Central memory CD4-positive, alpha-beta T cell (primary cell): ENCODE data around the gene BPIFB4.
"Not testable (repeated sequence)": the region's sequence is repeated elsewhere in the genome, so short reads cannot be mapped to it uniquely, and the experiment has no call there.

Experiments used
- DNase-seq: peaks from one replicate; pipeline ENCODE4 v3.0.0; 2022
- total RNA-seq, 3 experiments: gene quantifications; one replicate each; lab custom pipeline; 2026; lab: John Stamatoyannopoulos, UW

BPIFB4 gene
- total RNA-seq: 0 reads per million in 3 experiments

DNA sequence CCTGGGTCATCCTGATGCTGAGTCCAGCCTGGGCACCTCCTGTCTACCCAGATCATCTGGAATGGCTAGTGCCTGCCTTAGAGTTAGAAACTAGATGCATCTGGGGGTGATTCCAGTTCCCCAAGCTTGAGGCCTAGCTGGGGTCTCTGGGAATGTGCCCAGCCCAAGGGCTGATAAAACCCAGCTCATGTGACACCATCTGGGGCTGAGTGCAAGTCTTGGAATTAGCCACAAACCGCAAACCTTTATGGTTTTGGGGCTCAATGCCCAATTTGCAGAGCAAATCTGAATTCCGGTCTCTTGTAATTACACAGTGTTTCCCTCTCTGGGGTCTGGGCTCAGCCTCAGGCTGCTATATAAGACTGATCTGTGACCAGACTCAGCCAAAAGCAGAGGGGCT lies at the start of gene BPIFB4:
Gene BPIFB4 (plus strand): TSS at position 385 of the 400 bp plus-strand sequence. CDS start 1,884 bp downstream, outside the sequence.
- DNase-seq: no peak

DNA sequence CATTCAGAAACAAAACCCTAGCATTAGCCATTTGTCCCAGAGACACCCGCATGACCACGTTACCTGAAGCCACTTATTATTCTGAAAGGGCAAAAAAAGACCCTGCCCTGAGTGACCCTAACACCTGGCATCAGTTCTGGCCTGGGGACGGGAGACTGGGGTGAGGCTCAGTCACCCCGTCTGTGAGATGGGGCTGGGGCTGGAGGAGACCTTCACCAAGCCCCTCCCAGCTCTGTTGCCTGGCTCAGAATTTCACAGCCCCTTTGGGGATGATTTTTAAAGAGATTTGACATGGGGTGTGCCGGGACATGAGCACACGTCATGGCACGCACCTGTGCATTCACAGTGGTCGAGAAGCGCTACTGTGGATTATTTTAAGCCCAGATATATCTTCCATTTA lies 49.4 kb upstream of the BPIFB4 start:
- DNase-seq: no peak

DNA sequence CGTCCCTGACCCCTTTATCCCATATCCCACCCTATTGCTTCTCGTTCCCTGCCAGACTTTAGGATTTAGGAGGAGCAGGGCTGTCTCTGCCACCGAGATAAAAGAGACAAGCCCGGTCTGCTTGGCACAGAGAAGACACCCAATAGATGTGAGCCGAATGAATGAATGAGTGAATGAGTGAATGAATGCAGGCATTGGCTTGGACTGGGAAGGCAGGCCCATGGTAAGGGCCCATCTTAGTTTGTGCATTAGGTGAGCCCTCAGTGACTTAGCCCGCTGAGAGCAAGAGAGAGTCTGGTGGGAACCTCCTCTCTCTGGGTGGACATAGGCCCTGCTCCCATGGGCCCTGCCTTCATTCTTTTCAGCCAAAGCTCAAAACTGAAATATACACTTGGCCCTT lies 48.9 kb upstream of the BPIFB4 start:
- DNase-seq: no peak

DNA sequence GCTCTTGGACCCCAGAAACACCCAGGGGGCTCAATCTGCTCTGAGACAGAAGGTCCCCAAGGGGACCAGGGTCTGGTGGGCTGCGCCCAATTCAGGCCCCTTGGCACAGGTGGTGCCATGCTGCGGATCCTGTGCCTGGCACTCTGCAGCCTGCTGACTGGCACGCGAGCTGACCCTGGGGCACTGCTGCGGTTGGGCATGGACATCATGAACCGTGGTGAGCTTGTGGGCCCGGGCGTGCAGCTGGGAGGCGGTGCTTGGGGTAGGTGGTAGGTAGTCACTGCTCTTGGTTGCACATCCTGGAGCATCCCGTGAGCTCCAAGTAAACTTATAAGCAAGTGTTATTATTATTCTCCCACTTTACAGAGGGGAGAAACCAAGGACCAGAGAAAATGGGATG lies 47.9 kb upstream of the BPIFB4 start, which contains the start of gene BPIFB6:
Gene BPIFB6 (plus strand): TSS at position 118 of the 400 bp plus-strand sequence. CDS start 0 bp downstream, at position 118.
- no peak for DNase-seq

DNA sequence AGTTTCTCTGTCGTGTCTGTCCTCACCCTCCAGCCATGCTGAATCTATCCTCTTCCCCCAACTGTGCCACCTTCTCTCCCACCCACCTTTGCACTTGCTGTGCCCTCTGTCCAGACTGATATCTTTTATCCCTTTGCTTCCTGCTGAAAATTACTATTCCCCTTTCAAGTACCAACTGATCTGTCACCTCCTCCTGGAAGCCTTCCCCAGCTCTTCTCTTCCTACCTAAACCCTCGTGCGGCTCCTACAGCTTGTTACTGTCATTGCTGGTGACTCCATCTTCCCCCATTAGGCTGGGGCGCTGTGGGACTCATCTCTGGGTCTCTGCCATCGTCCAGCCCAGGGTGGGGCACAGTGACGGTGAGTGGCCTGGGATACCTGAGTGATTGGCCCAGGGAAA lies 46.9 kb upstream of the BPIFB4 start:
- no peak for DNase-seq

DNA sequence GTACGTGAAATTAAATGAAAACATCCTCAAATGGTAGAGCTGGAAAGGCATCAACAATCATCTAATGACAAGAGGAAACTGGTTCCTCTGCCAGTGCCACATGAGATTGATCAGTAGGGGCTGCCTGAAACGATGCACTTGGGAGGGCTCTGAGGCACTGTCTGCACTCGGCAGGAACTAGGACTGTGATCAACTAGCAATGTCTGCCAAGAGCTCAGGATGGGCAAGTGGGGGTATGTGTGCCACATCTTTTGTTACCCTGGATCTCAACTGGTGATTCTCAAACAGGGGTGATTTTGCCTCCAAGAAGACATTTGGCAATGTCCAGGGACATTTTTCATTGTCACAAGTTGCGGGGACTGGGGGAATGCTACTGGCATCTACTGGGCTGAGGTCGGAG lies 46.1 kb upstream of the BPIFB4 start:
- no peak for DNase-seq

DNA sequence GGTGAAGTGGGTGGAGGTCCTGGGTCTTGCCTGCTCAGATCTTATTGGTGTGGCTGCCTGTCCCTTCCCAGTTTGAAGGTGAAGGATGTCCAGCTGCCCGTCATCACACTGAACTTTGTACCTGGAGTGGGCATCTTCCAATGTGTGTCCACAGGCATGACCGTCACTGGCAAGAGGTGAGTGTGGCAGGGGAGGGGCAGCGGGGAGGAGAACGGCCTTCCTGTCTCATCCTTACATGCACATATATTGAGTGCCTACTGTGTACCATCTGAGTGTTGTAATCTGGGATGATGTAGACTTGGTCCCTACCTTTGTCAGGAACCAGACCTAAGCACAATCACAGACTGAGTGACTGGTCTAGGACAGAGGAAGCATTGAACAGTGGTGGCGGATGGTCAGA lies 45.3 kb upstream of the BPIFB4 start:
- DNase-seq: no peak

DNA sequence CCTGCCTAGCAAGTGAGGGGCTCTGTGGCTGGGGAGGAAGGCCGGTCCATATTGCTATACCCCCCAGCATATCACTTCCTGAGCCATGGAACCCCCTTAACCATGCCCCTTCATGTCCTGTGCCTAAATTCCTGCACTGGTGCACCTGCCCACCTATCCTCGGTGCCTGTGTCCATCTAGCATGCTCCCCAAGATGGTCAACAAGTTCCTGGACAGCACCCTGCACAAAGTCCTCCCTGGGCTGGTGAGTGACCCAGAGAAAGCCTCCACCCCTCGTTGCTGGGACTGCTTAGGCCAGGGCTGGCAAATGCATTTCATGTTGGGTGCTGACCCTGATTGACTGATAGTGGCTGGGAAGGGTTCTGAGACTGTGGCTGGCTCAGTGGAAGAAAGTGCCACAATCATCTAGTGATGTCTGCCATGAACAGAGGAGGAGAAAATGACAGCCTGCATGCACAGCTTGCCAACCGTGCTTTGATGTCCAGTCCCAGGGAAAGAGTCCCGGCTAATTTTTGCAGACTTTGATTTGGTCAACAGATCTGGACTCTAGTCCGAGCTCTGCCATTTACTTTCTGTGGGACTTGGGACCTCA lies 44.4 kb upstream of the BPIFB4 start:
- no peak for DNase-seq

DNA sequence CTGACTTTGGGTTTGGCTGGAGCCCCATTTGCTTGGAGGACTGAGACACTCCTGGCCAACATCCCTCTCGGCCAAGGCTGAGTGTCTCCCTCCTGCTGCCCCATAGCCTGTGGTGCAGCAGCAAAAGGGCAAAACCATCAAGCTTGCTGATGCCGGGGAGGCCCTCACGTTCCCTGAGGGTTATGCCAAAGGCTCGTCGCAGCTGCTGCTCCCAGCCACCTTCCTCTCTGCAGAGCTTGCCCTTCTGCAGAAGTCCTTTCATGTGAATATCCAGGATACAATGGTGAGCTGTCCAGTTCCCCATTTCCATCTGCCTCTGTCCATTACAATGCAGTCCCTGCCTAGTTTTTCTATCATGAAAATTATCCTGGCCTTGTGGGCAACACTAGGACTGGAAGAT lies 42.0 kb upstream of the BPIFB4 start:
- DNase-seq: no peak

DNA sequence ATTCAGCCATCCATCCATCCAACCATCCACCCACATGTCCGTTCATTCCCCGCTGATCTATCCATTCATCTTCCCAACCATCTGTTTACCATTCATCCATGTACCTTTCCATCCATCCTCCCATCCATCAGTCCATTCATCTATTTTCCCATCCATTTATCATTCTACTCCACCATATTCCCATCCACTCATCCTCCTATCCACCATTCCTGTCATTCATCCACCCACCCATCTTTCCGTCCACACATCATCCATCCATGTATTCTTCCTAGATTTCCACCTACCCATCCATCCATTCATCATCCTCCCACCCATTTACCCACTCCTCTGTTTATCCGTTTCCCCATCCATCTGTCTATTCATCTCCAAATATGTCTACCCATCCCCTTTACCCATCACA lies 41.2 kb upstream of the BPIFB4 start:
- no peak for DNase-seq

DNA sequence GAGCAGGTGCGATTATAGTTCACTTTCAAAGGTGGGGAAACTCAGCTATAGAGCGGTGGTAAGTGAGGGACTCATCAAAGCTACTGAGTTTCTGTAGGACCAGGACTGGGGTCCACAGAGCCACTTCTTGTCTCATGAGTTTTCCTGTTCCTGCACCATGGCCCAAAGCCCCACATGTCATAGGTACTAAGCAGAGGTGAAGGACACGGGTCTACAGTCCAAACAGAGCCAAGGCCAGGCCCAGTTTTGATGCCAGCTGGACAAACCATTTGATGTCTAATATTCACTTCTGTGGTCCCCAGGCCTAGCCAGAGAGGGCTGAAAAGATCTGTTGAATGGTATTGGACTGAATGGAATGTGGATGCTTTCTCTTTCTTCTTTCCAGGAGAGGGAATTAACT lies 37.0 kb upstream of the BPIFB4 start:
- no peak for DNase-seq

DNA sequence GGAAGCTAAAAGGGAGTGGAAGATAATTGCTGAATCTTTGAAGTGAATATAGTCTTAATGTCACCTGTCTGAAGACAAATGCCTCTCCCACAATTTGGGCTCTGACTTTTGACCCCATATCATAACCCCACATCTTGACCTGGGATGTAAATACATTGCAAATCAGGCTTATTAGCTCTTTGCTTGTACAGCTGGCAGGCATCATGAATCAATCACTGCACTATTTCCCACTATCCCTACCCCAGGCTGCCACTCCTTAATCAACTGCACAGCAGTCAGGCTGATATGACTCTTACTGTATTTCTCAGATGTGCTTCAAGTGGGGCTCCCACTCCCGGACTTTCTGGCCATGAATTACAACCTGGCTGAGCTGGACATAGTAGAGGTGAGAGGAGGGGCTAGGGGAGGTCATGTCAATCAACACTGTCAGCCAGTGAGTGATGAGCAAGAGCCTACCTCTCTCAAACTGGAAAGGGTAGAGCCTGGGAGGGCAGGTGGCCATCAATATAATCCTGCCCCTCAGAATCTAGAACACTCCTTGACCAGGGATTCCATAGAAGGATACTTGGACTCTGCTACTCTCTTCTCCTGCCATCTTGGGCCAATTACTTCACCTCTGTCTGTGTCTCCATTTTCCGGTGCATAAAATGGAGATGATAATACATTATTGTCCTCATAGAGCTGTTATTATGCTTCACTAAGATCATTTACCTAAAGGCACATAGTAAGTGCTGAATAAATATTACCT lies 36.3 kb upstream of the BPIFB4 start:
- DNase-seq: no peak

DNA sequence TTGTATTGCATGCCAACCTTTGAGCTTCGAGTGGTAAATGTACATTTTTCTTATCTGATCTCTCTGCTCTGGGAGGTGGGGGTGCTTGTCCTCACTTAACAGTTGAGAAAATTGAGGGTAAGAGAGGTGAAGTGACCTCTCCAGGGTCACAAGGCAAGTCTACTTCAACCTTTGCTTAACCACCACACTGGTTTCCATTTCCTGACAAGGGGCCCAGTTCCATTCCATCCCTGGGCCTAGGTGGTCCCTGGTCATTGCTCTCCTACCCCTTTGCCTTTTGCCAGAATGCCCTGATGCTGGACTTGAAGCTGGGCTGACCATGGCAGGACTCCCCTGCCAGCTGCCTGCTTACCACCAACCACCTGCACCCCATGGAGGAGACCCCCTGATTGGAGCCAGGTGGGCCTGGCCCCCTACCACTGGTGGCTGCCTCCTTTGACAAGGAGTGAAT lies 35.7 kb upstream of the BPIFB4 start:
- no peak for DNase-seq

DNA sequence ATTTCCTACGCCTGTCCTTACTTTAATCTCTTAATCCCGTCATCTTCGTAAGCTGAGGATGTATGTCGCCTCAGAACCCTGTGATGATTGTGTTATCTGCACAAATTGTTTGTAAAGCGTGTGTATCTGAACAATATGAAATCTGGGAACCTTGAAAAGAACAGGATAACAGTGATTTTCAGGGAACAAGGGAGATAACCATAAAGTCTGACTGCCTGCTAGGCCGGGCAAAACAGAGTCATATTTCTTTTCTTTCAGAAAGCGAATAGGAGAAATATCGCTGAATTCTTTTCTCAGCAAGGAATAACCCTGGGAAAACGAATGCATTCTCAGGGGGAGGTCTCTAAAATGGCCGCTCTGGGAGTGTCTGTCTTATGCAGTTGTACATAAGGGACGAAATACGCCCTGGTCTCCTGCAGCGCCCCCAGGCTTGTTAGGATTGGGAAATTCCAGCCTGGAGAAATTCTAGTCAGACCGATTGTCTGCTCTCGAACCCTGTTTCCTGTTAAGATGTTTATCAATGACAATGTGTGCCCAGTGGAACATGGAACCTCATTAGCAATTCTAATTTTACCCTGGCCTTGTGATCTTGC lies 34.2 kb upstream of the BPIFB4 start:
- DNase-seq: not testable (repeated sequence)

DNA sequence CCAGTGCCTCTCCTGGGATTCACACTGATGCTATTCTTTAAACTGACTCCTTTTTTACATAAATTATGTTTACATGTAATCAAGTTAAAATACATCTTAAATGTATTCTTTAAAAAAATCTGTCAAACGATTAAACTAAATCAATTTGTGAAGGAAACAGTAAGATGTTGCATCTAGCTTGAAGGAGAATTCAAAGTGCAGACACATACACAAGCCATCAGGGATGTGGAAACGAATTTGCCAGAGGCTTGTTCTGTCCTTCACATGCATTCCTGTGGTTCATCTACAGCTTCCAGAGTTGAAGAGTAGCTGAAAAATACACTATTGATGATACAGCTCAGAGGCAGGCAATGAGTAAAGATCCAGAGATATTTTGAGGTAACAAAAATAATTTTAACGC lies 33.0 kb upstream of the BPIFB4 start:
- no peak for DNase-seq

DNA sequence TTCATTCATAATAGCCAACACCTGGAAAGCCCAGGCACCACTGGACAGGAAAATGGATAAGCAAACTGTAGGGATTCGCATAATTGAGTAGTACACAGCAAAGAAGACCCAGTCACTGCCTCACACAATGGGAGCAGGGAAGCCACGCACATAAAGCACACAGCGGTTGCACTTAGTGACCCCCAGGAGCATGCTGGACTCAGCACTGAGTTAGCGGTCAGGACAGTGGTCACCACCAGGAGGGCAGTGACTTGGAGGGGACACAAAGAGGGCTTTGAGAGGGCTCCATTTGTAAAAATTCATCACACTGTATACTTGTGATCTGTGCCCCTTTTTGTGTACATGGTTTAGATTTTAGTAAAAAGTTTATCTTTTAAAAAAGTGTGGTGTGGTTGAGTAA lies 28.1 kb upstream of the BPIFB4 start:
- DNase-seq: no peak

DNA sequence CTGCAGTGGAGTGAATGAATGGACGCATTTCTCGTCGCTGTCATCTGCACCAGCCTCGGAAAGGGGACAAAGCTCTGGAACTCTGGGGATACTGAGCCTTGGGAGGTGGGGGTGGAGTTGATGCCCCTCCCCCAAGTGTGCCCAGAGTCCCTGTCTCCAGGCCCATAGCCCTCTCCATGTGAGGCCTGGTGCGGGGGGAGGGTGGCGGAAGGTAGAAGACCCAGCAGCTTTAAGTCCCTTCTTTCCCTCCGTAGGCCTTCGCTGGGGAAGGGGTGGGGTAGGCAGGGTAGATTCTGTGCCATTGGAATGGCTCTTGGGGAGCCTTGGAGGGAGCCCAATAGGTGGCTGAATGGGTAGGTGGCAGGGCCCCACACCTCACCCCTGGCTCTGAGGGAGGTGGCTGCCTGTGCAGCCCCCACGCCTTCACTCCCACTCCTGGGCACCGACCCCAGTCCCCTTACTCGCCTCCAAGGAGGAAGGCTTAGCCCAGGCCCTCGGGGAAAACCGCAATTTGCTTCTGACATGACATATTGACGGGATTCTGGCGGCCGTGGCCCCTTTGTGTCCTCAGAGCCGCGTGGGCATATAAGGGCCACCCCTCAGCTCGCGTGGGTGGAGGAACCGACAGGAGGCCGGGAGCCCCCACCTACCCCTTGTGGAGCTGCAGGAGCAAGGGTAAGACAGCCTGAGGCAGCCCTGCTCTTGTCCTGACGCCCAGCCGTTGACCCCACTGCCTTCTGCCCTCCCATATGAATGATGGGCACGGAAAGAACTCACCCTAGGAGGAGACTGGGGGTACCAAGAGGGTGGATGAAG lies 25.9 kb upstream of the BPIFB4 start, which contains the start of gene BPIFB3:
Gene BPIFB3 (plus strand): TSS at position 613 of the 816 bp plus-strand sequence. CDS start 1,533 bp downstream, outside the sequence.
- DNase-seq: no peak

DNA sequence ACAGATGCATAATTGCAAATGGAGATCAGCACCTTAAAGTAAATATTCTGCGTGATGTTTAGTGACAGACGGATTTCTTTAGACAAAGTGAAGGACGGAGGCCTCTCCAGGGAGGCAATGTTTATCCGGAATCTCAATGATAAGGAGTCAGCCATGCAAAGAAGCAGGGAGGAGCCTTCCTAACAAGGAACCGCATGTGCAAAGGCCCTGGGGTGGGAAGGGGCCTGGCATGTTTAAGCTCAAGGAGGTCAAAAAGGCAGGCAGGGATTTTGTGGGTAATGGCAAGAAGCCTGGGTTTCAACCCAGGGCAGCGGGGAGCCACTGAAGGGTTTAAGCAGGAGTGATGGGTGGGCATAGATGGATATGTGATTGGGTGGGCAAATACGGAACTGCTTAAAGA lies 25.1 kb upstream of the BPIFB4 start:
- no peak for DNase-seq

DNA sequence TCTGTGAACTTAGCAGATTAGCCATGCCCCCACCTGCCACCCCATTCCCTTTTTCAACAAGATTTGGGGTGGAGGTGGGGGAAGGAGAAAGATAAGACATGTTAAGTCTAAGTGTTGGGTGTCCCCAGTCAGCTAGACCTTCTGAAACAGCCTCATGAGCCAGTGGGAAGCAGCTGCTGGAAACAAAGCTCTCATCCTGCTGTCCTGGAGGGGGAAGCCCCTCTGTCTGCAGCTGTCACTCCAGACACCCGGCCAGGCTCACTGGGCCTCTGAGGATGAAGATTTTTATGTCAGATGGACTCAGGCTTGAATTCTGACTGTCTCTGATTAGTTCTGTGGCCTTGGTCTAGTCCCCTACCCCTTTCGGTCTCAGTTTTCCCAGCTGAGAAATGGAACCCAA lies 24.7 kb upstream of the BPIFB4 start:
- no peak for DNase-seq

DNA sequence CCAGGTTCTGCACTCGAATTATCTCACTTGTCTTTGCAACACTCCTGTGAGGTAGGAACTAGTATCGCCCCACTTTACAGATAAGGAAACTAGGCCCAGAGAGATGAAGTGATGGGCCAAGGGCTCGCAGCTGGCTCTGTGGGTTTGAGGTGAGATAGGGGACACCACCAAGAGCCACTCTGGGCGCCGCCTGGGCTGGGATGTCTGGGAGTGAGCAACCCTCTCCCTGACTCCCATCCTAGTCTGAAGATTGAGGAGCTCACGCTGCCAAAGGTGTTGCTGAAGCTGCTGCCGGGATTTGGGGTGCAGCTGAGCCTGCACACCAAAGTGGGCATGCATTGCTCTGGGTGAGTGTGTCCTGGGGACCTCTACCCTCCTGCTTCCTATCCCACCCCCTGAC lies 20.3 kb upstream of the BPIFB4 start:
- DNase-seq: no peak

DNA sequence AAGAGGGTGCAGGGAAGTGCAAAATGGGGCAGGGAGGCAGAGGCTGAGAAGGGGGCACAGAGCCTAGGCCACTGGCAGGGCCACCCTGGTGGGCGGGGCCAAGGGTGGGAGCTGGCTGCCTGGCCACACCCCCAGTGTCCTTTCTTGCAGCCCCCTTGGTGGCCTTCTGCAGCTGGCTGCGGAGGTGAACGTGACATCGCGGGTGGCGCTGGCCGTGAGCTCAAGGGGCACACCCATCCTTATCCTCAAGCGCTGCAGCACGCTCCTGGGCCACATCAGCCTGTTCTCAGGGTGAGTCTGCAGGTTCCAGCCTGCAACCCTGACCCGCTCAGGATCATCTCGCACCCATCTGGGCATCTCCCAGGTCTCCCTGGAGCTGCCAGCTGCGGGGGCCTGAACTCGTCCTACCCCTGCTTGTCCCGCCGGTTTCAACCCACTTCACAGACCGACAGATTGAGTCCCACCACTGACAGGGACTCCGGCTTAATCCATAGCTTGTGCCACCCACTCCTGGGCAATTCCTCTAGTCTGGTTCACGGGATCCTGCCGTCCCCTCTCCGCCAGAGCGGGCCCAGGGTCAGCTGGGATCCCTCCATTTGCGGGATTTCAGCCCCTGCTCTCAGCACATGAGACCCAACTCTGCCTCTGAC lies 19.6 kb upstream of the BPIFB4 start:
- DNase-seq: no peak

DNA sequence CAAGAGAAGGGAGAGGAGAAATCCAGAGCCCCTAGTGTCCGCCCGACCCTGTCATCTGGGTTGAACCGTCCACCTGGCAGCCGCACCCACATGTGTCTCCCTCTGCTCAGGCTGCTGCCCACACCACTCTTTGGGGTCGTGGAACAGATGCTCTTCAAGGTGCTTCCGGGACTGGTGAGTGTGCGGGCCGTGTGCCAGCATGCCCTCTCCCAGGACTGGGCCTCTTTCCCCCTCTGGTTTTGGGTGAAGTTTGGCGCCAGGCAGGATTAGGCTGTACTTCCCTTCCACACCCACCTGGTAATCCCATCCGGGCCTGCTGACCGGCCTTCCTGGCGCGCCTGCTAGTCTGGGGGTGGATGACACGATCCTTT lies 17.8 kb upstream of the BPIFB4 start:
- DNase-seq: no peak
